HG03097 (cell line): ENCODE results near the gene MAP3K6.

Experiments
- ATAC-seq: cut with Tn5 transposase; IDR thresholded peaks from one replicate; pipeline ENCODE4 v1.9.1; 2021; ENCODE audit not compliant: unreplicated experiment, low FRiP score

Gene MAP3K6

GRCh38 chr1:27341525-27342252 is 25.1 kb downstream of the MAP3K6 start, which contains the start of gene SYTL1:
TSS of gene SYTL1 (plus strand) at chr1:27342022. CDS start at chr1:27345335, 3,313 bp downstream.
- ATAC-seq, result no peak

- ATAC-seq, result no peak
Measured at GRCh38 chr1:27339213-27339612, 27.5 kb downstream of the MAP3K6 start.

GRCh38 chr1:27338751-27339150 is 28.0 kb downstream of the MAP3K6 start:
- ATAC-seq, result no peak

GRCh38 chr1:27336756-27337155 is 30.0 kb downstream of the MAP3K6 start:
- no peak for ATAC-seq

GRCh38 chr1:27335506-27336422 is 31.0 kb downstream of the MAP3K6 start:
- no peak for ATAC-seq

- no peak for ATAC-seq
Measured at GRCh38 chr1:27333717-27334279, 33.0 kb downstream of the MAP3K6 start.

- no peak for ATAC-seq
Measured at GRCh38 chr1:27332536-27333281, 34.1 kb downstream of the MAP3K6 start.

- no peak for ATAC-seq
Measured at GRCh38 chr1:27331922-27332321, 34.8 kb downstream of the MAP3K6 start.

- no peak for ATAC-seq
Measured at GRCh38 chr1:27331426-27331825, 35.3 kb downstream of the MAP3K6 start.

- no peak for ATAC-seq
Measured at GRCh38 chr1:27330786-27331185, 36.0 kb downstream of the MAP3K6 start.

- no peak for ATAC-seq
Measured at GRCh38 chr1:27327964-27328363, 38.8 kb downstream of the MAP3K6 start.

- no peak for ATAC-seq
Measured at GRCh38 chr1:27325286-27325685, 41.5 kb downstream of the MAP3K6 start.

GRCh38 chr1:27322569-27323240 is 44.1 kb downstream of the MAP3K6 start:
- no peak for ATAC-seq

GRCh38 chr1:27321813-27322568 is 44.8 kb downstream of the MAP3K6 start, which contains the start of gene TMEM222:
TSS of gene TMEM222 (plus strand) at chr1:27322163. CDS start at chr1:27322198, 35 bp downstream.
- ATAC-seq, result peak; percentile 88

GRCh38 chr1:27318596-27318995 is 48.2 kb downstream of the MAP3K6 start:
- no peak for ATAC-seq

GRCh38 chr1:27318136-27318535 is 48.6 kb downstream of the MAP3K6 start:
- ATAC-seq, result no peak

GRCh38 chr1:27316860-27317259 is 49.9 kb downstream of the MAP3K6 start:
- ATAC-seq, result no peak

GRCh38 chr1:27314737-27315136 is 52.0 kb downstream of the MAP3K6 start:
- no peak for ATAC-seq

- ATAC-seq, result no peak
Measured at GRCh38 chr1:27314169-27314568, 52.6 kb downstream of the MAP3K6 start.
